ENCODE data around the gene GPN3. TPM values are rescaled to one million over a fixed set of nuclear protein-coding genes. Genes with fewer than 3 reads are reported as not detected.
"Not testable (repeated sequence)": the region's sequence is repeated elsewhere in the genome, so short reads cannot be mapped to it uniquely, and the experiment has no call there.

Gene GPN3
- total RNA-seq, 2 donors from 2014 or later, result 18.2 to 23.4 TPM

DNA sequence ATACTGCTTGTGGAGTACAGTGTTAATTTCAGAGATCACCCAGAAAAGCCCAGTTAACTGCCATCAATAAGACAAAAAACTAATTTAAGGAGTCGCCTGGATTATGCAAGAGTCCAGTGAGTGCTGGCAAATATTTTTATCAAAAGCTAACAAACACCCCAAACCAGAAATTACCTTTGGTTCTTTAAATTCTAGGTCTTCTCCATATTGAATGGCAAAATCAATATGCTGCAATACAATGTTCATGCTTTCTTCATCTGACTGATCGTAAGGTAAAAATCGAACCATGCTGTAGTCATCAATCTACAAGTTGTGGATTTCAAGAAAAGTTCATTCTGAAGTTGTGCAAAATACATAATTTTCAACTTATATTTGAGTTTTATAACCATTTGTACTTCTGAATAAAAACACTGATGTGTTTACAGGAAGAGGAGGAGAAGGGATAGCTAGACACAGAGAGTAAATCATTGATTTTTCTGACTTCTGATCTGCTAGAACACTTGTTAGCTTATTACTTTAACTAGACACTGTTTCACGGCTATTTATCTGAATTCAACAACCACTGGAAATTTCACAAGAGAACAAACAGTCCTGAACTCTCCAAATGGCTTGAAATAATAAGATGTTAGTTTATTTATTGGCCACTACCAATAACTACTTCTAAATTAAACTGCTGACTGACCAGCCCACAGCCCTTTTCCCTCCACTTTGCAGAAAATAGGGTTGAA, 14.3 kb downstream of the GPN3 start:
- intact Hi-C loops (cut with DNase I), result loop anchor here in 1 of 2 donors (5.0 kb wide), 1 partner anchor 149 kb away; no protein-coding TSS in a partner anchor
- DNase-seq (ENCODE audit: low spot score), result no peak

DNA sequence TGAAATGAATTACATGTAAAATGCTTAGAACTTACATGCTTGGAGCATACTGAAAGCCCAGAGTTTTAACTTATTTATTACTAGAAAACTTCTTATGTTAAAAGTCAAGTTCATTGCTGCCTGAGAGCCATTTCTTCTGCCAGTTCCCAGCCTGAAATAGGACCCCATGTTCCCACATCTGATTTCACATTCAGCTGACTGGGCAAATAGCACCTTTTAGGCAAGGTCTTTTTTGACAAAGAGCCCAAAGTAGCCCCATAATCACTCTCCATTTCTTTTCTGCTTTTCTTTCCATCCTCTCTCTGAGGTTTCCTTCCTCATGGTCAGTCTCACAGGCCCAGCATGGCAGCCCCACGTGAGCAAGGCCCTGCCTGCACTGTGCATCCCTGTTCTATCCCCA, 16.8 kb downstream of the GPN3 start:
- no peak for DNase-seq (ENCODE audit: low spot score)
- intact Hi-C loops (cut with DNase I), result loop anchor here in 1 of 2 donors (5.0 kb wide), 1 partner anchor 151 kb away; no protein-coding TSS in a partner anchor

DNA sequence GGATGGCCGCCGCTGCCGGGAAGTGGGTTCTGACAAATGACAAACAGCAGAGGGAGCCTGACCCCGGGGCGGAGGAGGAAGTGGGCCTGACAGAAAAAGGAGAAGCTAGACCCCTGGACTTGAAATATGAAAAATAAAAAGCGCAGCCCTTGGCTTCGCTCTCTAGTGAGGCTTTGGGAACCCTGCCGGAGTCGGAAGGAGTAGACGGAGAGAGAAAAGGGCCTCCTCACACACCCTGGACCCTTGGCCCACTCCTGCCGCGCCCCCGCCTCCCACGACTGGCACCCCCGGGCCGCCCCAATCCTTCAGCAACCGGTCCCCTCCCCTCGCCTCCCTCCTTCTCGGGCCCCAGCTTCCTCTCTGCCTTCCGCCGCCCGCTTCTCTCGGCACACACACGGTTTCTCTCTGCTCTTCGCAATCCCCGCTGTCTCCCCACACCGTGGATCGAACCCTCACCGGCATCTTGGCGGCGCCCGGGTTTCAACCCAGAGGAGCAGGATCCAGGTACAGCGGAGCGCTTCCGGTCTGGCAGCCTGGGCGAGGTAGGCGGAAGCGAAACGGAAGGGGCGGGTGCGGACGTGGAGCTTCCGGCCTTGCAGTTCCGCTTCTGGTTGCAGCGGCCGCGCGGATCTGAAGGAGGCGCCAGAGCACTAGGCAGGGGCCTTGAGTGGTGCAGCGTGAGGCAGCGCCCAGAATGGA, 18.1 kb downstream of the GPN3 start, which contains the start of gene ARPC3:
Gene ARPC3, minus strand, starts transcription at position 539 of the 699 bp plus-strand sequence. Its CDS starts 77 bp downstream, at position 462.
- intact Hi-C loops (cut with DNase I), result loop anchor here in 1 of 2 donors (5.0 kb wide), 1 partner anchor 152 kb away; no protein-coding TSS in a partner anchor
- DNase-seq (ENCODE audit: low spot score), result peak; percentile 99

DNA sequence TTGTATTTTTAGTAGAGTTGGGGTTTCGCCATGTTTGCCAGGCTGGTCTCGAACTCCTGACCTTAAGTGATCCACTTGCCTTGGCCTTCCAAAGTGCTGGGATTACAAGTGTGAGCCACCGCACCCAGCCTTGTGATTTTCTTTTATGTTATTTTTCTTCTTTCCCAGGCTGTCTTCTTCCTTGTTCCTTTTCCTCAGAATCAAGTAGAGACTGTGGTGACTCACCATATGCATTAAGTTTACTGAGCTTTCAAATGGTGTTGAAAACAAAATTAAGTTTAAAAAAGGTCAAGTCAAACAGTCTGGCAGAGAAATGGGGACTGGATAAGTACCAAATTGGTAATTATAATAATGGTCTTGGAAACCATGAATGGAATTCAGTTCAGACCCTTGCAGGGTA, 23.6 kb downstream of the GPN3 start:
- DNase-seq (ENCODE audit: low spot score), result no peak
- intact Hi-C loops (cut with DNase I), result no loop called here

DNA sequence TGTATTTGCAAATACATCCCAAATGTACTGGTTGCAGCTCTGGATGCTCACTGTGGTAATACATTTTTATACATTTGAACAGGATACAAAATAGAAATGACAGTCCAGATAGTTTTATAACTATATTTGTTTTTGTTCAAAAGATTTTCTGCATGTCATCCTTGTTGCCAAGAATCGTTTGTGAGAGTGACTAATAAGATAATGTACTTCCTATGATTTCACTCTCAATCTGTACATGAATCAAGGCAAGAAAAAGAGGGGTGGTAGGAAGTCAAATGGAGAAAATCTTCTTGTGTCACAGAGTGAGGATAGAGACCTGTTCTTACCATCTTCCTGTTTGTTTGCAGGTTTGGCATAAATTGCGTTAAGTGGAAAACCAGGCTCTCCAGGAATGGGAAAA, 31.8 kb downstream of the GPN3 start:
- intact Hi-C loops (cut with DNase I), result no loop called here
- no peak for DNase-seq (ENCODE audit: low spot score)

DNA sequence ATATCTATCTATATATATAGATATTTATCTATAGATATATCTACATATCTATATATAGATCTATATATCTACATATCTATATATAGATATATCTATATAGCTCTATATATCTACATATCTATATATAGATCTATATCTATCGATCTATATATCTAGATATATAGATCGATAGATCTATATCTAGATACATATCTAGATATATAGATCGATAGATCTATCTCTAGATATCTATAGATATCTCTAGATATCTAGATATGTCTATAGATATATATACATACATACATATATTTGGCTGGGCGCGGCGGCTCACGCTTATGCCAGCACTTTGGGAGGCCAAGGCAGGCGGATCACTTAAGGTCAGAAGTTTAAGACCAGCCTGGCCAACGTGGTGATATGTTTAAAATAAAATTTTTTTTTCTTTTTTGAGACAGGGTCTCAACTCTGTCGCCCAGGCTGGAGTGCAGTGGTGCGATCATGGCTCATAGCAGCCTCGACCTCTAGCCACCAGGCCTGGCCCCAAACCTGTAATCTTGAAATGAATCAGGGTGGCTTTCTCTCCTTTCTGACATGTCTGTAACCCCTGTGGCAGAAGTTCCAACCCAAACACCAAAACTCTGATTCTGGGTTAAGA, 36.0 kb downstream of the GPN3 start:
- no peak for DNase-seq (ENCODE audit: low spot score)
- intact Hi-C loops (cut with DNase I), result no loop called here

DNA sequence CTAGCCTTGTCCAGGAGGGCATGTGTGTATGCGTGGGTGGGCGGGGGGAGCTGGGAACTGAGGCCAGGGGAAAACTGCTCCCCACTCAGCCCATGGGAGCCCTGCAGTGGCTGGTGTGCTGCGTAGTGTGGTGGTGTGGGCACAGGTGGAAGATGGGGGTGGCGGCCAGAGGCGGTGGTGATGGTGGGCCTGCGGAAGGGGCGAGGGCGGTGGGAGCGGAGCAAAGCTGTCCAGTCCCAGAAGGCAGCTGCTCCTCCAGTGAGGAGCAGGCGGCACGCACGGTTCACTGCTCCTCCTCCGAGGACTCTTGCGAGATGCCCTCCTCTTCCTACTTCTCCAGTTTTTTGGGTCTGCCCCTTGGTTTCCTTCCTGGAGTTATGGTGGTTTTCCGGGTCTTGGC, 38.4 kb downstream of the GPN3 start:
- DNase-seq (ENCODE audit: low spot score); intact Hi-C loops (cut with DNase I): not testable (repeated sequence)

DNA sequence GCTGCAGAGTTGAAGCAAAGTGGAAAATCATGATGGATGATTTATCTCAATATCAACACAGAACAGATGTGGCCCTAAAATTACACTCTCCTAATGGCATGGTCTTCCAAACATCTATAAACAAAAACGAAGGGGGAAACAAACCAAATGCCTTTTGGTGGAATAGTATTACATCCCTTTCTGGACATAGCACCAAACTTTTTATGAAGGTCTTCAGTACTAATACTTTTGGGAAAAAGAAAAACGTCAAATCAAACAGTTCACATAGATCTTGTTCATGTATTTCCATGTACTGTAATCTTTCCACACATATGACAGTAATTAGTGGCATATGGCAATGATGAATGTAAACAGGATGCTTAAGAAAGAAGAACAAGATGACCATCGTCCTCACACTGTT, 41.7 kb downstream of the GPN3 start:
- intact Hi-C loops (cut with DNase I), result no loop called here
- DNase-seq (ENCODE audit: low spot score), result no peak

DNA sequence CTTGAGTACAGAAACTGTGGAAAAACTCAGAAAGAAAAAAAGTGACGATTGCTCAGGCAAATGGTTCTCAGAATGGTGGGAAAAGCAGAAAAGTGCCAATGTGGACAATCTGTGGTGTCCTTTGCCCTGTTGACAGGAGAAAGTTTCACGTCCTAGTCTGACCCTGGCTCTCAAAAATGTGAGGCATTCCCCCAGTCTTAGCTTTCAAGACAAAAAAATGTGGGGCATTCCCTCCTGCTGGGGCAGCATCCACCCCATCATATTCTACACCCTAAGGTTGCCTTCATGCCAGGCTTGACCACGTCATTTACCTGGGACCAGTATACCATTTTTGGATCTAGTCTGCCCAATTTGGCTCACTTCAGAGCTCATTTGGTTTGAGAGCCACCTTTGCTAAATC, 43.8 kb downstream of the GPN3 start:
- intact Hi-C loops (cut with DNase I), result no loop called here
- DNase-seq (ENCODE audit: low spot score), result no peak

DNA sequence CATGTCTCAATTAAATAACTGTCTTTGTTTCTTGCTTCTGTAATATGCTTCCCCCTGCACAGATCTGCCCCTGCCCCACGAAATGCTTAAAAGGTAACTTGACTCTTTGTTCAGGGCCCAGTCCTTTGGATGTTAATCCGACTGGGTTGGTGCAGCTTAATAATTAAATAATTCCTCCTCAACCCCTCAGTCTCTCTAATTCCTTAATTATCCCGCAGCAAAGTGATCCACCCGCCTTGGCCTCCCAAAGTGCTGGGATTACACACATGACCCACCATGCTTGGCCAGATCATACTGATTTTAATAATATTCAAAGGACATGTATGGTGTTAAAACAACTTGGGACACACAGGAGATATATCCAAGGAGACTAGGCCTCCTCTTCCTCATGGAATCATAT, 46.4 kb downstream of the GPN3 start:
- no peak for DNase-seq (ENCODE audit: low spot score)
- intact Hi-C loops (cut with DNase I), result no loop called here

DNA sequence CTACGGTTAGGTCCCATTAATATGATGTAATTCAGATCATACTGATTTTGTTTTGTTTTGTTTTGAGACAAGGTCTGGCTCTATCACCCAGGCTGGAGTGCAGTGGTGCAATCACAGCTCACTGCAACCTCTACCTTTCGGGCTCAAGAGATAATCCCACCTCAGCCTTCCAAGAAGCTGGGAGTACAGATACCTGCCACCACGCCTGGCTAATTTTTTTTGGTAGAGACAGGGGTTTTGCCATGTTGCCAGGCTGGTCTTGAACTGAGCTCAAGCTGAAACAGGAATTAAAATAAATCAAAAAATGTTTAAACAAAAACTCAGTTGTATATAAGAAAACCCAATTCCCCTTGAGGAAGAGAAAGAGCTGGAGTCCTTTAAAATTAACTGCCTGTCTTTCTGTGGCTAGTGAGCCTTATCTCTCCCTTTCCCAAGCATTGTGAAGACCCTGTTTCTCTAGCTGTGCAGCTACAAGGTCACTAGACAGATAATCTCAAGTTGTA, 46.8 kb downstream of the GPN3 start:
- no peak for DNase-seq (ENCODE audit: low spot score)
- intact Hi-C loops (cut with DNase I), result no loop called here

DNA sequence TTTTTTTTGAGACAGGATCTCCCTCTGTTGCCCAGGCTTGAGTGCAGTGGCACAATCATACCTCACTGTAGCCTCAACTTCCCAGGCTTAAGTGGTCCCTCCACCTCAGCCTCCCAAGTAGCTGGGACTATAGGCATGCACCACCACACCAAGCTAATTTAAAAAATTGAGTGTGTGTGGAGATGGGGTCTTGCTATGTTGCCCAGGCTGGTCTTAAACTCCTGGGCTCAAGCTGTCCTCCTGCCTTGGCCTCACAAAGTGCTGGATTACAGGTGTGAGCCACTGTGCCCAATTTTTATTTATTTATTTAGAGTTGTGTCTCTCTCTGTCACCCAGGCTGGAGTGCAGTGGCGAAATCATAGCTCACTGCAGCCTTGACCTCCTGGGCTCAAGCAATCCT, 47.4 kb downstream of the GPN3 start:
- intact Hi-C loops (cut with DNase I); DNase-seq (ENCODE audit: low spot score): not testable (repeated sequence)

DNA sequence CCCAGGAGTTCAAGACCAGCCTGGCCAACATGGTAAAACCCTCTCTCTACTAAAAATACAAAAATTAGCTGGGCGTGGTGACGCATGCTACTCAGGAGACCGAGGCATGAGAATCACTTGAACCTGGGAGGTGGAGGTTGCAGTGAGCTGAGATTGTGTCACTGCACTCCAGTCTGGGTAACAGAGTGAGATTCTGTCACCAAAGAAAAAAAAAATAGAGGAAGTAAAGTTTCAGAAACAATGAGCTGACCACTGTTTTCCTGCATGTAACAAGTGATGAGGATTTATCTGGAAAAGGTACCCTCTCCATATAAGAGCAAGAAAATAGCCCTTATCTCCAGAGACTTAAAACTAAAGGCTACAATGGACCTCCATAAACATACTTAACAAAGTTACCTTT, 50.9 kb downstream of the GPN3 start:
- intact Hi-C loops (cut with DNase I); DNase-seq (ENCODE audit: low spot score): not testable (repeated sequence)

DNA sequence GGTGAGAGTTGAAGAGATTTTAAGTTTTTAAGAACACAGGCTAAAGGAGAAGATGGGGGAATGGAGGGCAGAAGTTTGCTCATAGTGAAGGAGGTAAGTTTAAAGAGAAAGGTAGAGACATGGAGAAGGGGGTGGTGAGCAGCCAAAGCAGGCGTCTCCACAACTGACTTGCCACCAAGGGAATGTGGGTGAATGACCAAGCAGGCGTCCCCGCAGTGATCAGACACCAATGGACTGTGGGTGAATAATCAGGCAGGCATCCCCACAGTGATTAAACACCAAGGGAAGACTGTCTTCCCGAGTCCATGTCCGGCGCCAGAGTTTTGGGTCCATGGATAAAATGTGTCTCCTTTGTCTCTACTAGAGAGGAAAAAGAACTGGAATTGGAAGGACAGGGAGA, 58.0 kb downstream of the GPN3 start:
- DNase-seq (ENCODE audit: low spot score); intact Hi-C loops (cut with DNase I): not testable (repeated sequence)

DNA sequence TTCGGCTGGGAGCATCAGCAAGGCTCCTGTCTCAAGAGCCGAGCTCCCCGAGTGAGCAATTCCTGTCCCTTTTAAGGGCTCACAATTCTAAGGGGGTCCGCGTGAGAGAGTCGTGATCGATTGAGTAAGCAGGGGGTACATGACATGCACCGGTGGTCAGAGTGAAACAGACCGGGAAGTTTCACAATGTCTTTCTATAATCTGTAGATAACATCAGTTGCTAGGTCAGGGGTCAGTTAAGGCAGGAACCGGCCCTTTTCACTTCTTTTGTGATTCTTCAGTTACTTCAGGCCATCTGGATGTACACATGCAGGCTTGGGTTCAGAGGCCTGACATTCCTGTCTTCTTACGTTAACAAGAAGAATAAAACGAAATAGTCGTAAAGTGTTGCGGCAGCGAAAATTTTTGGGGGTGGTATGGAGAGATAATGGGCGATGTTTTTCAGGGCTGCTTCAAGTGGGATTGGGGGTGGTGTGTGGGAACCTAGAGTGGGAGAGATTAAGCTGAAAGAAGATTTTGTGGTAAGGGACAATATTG, 62.9 kb downstream of the GPN3 start:
- intact Hi-C loops (cut with DNase I), result not testable (repeated sequence)
- DNase-seq (ENCODE audit: low spot score), result peak; percentile 6

DNA sequence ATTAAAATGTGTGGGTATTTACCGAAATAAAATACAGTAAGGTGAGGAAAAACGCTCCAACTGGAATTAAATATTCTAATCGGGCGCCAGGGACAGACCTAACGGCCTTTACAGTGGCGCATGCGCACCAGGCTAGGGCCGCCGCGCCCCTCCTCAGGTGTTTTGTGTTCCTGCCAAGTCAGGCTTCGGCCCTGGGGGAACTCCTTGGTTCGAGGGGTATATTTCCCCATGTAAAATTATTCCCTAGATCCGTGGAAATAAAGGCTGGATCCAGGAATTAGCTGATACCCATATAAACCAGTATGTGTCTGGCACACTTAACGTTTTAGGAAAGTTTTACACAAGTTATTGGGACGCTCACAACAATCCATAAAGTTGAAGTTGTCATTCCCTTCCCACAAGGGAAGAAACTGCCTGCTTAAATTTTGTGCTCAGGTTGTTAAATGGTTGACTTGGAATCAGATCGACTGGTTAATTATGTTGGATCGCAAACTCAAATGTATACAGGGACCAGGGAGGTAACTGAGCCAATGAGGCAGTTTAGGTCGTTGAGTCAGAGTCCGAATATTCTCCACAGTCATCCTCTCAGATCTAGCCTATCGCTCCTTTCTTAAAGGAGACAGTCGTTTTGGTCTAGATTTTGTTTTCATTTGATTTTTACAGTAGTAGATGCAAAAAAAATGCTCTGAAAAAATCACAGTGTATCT, 63.9 kb downstream of the GPN3 start:
- intact Hi-C loops (cut with DNase I), result no loop called here
- DNase-seq (ENCODE audit: low spot score), result peak; percentile 91

DNA sequence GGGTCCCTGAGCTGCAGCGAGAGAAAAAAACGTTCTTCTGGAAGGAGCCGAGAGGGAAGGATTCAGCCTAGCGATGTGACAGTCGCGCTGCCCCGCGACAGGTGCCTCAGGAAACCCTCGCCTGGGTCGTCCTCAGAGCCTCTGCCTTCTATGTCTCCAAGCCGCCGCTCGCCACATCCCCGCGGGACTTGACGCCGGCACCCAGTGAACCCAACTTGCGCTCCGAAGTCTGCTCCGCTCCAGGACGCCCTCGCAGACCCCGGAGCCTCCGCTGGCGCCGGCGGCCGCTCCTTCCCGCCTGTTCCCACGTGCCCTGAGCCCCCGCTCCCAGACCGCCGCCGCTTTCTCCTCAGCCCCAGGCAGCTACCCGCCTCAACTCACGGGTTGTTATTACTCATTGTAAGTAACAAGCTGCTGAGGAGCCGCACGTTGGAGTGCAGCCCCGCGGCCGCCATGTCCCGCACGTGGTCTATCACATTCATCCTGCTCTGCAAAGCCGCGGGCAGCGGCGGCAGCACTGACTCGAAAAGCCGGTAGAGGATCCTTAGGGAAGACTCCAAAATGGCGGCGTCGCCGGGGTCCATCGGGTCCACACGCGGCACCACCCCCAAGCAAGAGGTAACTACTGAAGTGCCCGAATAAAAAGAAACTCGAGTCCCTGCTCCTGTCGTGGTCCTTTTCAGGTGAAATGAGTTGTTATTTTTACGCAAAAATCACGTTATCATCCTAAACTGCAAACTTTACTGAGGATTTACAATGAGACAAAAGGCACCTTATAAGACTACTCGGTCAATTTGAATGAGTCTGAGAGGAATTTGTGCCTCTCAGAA, 64.7 kb downstream of the GPN3 start, which contains the start of gene ANAPC7:
Gene ANAPC7, minus strand, starts transcription at position 563 of the 830 bp plus-strand sequence. Its CDS starts 81 bp downstream, at position 482.
- peak; percentile 98 for DNase-seq (ENCODE audit: low spot score)
- intact Hi-C loops (cut with DNase I), result no loop called here
